ENCODE data around the gene MAN2B1. TPM values are rescaled to one million over a fixed set of nuclear protein-coding genes. Genes with fewer than 3 reads are reported as not detected.
A peak's percentile ranks its signal among the peaks of the same experiment; 100 is the strongest.
"Not testable (repeated sequence)": the region's sequence is repeated elsewhere in the genome, so short reads cannot be mapped to it uniquely, and the experiment has no call there.

MAN2B1 gene
- polyA plus RNA-seq, 3 donors: 31.3 to 41.3 (median 37.8) TPM

DNA sequence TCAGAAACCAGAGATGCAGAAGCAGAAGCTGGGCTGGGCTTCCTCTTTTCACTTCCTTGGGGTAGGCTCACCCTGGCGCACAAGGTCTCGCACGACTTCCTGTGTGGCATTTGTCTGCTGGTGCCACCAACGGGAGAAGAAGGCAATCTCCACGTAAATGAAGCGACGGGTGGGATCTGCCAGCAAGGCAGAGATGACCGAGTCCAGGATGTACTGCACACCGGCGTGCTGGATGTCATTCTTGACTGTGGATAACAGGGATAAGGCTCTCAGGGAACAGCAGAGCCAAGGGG lies 1.3 kb downstream of the MAN2B1 start:
- no peak for DNase-seq

DNA sequence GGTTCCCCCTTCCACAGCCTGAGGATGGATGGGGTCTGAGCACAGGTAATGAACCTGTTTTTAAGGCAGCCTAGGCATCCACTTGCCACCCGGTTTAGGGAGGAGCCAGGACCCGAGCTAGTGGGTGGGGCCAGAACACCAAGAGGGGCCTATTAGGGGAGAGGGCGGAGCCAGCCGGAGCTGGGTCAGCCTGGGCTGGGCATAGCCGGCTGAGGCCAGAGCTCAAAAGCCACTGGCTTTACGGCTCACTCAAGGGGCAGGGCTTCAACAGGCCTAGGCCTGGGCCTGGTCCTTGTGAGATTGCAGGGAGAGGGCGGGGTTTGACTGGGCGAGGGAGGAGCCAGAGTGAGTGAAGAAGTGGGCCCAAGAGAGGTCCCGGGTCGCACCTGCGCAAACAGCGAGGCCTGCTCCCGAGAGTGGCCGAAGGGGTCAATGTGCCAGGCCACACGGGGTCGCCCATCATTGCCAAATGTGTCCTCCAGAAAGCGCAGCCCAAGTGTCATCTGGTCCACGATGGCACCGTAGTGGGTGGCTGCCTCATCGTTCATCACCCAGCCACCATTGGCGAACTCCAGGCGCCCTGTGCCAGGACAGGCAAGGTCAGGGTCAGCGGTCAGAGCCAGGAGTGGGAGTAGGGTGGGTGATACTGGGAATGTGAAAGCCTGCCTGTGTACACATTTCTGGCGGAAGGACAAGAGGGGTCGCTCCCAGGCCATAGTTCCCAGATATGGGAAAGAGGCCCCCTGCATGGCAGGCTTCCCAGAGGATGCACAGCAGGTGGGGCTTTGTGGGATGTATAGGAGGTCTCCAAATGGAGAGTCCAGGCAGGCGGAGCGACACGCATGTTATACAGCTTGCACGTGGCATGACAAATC lies 1.9 kb downstream of the MAN2B1 start:
- no peak for DNase-seq

DNA sequence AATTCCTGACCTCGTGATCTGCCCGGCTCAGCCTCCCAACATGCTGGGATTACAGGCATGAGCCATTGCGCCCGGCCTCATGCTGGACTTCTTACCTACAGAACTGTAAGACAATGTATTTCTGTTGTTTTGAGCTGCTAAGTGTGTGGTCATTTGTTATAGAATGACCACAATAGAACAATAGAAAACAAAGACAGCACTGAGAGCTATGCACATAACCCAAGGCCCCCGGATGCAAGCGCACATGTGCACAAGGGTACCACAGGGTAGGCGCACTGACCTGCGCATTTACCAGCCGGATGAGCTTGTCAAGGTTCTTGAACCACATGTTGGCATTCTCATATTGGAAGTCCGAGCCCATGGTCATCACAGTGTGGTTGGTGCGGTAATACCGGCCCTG lies 5.6 kb downstream of the MAN2B1 start:
- DNase-seq: no peak

DNA sequence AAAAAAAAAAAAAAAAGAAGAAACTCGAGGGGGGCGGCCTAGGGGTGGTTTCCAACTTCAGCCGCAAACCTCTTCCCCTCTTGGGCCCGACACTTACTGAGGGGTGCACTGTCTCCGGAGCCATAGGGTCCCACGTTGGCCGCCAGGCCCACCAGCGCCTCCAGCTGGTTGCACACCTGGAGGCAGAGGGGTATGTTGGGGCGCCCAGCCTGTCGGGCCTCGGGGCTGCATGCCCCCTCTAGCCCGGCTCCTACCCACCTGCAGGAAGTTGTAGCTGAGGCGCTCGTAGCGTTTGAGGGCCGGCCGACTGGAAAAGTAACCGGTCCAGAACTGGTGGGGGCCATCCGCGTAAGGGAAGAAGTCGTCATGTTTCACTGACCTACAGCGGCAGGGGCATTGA lies 8.6 kb downstream of the MAN2B1 start:
- no peak for DNase-seq

DNA sequence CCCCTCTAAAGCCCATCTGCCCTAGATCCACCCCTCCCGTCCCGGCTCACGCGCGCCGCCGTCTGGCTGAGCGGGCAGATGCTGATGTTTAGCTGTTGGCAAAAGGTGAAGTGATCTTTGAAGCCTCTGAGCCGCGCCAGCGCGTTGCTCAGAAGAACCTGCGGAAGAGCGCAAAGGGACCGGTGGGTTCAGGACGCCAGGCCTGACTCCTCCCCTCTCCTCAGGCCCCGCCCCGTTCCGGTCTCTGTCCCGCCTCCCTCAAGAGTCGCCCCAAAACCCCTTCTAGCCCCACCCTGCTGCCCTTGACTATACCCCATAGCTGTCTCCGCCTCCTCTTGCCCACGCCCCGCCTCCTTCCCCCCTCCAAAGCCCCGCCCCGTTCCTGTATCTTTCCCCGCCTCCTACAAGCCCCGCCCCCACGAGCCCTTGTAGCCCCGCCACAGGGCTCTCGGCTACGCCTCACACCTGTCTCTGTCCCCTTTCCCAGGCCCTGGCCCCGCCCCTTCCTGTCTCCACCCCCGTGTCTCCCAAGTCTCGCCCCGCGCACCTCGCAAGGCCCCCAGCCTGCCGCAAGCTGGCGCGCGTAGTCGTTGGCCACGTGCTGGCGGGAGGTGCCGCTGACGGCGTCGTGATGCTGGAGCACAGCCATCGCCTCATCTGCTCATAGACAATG lies 9.5 kb downstream of the MAN2B1 start:
- no peak for DNase-seq

DNA sequence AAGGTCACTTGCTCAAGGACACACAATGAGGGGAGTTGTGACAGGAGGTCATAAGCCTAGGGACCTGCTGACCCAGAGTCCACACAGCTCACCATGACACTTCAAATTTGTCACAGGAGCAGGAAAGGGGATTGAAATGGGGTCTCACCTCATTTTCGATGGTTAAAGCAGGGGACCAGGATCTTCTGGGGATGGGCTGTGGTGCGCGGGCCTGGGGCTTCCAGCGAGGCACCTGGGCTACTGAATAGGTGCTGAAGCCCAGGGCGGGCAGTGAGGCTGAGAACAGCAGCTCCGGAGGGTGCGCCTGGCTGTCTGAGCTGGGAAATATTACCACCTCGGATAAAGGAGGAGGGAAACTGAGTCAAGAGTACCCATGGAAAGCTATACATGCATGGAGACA lies 11.0 kb downstream of the MAN2B1 start:
- no peak for DNase-seq

DNA sequence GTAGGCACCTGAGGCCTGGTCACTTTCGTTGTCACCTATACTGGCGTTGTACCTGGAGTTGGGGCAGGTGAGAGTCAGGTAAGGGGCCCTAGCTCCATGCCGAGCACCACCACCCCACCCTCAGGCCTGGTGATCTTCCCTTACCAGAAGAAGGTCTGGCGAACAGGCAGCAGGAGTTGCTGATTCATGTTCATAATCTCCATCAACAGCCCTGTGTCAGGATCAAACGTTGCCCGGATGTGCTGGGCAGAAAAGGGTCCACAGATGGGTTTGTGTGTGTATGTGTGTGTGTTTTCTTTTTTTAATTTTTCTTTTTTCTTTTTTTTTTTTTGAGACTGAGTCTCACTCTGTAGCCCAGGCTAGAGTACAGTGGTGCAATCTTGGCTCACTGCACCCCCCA lies 14.3 kb downstream of the MAN2B1 start:
- no peak for DNase-seq

DNA sequence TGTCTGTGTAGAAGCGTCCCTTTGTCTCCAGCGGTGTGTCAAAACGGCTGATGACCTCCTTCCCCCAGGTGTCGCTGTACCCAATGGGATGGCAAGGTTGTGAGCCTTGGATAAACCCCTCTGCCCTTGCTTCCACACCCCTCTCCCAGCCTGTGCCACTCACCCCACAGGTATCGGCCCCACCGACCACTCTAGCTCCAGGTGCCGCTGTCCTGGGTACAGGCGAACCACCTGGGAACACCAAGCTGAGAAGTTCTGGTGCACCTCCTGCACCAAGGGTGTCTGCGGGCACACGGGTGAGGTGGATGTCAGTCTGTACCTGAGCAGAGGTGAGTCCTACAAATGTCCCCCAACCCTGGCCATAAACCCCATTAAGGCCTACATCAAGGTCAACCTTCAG lies 16.6 kb downstream of the MAN2B1 start:
- no peak for DNase-seq

DNA sequence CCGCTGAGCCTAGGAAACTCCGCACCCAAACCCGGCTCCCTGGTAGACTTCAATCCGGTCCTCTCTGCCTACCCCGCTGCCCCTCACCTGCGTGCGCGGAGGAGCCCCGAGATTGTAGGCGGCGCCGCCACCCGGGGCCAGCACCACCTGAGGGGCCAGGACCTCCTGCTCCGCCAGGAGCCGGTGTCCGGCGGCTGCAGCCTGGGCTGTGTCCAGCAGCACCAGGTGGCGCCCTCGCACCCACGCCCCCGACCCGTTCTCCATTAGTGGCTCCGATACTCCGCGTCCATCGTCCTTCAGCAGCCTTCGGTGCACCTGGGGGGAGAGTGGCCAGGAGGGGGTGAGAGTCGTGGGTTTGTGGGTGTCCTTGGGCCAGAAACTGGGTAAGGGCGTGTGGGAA lies 18.5 kb downstream of the MAN2B1 start:
- DNase-seq: no peak

DNA sequence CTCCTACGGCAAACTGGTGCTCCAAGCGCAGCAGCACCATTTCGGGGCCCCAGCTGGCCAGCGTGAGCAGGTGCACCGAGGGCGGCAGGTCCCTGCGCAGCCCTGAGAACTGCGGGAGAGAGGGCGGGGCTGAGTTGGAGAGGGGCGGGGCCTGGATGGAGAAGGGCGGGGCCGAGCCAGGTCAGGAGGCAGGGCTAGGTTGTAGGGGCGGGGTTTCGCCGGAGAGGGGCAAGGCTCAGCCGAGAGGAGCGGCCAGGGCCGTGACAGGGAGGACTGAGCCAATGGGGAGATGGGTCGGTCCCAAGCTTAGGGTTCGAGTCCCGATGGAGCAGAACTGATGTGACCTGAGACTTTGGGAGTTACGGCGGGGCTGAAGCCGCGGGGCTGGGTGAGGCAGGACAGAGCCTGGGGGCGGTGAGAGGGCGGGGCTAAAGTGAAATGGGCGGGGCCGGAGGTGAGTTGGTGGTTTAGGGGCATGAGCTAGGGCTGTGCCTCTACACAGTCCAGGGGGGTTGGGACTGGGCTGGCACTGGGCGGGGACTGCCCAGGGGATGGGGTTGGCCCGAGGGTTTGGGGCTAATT lies 19.0 kb downstream of the MAN2B1 start:
- DNase-seq: peak; percentile 54

DNA sequence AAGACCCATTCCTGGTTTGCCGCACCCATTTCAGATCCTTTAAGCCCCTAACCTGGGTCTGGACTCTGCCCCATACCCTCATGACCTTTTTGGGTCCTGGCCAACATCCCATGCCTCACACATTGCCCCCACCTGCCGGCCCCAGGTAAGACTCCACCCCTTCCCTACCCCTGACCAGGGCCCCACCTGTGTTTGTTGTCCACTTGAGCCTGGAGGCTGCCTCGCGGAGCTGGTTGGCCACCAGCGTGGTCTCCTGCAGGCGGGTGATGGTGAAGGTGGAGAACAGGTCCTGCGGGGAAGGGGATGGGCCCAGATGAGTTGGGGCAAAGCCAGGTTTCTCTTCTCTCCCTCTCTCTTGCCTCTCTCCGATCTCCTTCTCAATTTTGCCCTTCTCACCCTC lies 19.5 kb downstream of the MAN2B1 start:
- no peak for DNase-seq

DNA sequence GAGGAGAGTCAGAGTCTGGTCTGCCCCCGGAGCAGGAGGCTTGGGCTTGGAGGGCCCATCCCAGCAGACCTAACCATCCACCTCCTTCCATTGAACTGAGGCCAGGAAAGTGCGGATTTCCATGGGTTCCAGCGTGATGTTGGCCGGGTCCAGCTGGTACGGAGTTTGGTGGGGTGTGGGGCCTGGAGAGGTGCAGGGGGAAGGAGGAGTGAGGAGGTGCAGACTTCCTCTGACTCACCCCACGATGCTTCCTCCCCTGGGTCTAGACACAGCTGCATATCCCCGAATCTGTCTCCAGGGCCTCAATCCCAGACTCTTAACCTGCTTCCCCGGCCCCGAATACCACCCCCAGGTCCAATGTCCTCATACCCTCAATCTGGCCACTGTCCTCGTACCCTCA lies 20.0 kb downstream of the MAN2B1 start:
- no peak for DNase-seq

DNA sequence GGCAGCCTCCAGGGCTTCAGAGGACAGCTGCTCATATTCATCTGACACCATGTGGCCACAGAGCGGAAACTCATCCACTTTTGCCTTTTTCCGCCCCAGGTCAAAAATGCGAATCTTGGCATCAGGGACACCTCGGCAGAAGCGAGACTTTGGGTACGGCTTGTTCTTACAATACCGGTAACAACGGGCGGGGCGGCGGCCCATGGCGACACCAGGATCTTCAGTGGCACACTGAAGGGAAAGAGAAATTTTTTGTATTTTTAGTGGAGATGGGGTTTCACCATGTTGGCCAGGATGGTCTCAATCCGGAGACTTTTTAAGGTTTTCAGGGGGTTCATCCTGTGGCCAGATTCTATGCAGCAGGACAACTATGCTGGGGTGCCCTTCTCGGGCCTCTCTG lies 22.8 kb downstream of the MAN2B1 start:
- not testable (repeated sequence) for DNase-seq

DNA sequence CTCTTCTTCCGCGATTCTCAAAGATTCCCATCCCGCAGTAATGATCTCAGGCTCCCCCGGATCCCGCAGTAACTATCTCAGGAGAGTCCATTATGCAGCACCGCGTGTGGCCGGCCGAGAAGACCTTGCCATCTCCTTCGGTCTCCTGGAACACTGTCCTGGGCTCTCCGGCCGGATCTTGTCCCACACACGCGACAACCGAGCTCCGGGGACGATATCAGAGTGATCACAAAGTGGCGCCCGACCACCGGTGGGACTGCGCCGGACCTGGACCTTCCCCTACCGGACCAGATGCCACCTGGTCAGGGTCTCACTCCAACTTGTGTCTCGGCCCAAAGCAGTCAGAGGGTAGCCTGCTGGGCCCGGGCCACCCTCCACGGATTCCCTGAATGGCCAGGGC lies 24.0 kb downstream of the MAN2B1 start:
- no peak for DNase-seq

DNA sequence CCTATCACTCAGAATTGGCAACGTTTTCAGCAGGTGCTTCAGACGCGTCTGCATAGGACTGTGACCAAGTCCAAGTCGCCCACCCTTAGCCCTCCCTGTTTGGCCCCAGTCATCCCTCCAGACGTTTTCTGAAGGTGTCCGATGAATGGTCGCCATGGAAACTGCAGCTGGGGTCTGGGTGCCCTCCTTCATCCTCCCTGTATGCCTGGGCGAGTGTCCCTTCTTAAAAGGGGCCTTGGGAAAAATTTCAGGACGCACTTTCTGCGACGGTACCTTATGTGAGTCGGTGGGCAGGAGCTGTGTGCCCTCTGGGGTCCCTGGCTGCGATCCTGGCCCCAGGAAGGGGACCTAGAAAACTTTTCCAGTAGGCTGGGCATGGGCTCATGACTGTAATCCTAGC lies 25.1 kb downstream of the MAN2B1 start:
- DNase-seq: no peak

DNA sequence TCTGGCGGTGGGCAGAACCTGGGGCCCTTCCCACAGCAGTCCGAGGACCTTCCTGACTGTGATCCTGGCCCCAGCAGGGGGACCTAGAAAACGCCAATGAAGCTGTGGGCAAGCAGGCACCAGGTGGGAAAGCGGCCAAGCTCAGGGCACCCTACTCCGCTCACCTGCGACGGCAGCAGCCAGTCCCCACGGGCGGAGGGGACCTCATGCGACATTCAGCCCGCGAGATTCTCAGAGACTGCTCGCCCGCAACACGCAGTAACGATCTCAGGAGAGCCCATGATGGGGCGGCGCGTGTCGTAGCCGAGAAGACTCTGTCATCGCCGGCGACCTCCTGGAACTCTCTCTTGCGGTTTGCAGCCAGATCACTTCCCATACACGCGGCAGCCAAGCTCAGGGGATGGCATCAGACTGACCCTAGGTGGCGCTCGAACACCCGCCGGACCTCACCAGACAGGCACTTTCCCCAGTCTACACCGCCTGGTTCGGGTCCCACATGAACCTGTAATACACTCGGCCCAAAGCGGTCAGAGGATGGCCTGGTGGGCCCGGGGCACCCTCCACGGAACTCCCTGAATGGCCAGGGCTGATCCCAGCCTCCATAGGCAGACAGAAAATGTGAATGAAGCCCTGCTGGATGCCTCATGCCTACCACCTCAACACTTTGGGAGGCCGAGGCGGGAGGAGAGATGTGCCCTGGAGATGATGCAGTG lies 26.5 kb downstream of the MAN2B1 start:
- DNase-seq: peak; percentile 79

DNA sequence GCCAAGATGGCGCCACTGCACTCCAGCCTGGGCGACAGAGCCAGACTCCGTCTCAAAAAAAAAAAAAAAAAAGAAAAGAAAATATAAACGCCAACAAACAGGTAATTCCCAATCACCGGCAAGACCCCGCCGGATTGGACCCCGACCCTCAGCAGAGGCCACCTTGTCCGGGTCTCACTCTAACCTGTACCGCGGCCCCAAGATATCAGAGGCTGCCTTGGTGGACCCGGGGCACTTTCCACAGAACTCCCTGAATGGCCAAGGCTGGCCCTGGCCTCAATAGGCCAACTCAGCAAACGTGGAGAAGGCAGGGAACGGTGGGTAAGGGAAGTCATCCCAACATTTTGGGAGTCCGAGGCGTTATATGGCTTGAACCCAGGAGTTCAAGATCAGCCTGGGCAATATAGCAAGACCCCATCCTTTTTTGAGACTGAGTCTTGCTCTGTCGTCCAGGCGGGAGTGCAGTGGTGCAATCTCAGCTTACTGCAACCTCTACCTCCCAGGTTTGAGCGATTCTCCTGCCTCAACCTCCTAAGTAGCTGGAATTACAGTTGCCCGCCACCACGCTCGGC lies 27.8 kb downstream of the MAN2B1 start:
- no peak for DNase-seq

DNA sequence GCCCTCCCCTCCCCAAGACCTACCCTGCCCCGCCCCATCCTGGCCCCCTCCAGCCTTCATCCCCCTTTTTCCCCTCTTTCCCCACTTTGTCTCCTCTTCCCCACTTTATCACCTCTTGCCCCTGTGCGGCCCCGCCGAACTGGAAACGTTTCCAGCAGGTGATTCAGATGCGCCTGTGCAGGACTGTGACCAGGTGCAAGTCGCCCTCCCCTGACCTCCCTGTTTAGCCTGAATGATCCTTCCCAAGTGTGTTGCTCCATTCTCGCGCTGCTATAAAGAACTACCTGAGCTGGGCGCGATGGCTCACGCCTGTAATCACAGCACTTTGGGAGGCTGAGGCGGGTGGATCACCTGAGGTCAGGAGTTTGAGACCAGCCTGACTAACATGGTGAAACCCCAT lies 29.9 kb downstream of the MAN2B1 start:
- DNase-seq: no peak

DNA sequence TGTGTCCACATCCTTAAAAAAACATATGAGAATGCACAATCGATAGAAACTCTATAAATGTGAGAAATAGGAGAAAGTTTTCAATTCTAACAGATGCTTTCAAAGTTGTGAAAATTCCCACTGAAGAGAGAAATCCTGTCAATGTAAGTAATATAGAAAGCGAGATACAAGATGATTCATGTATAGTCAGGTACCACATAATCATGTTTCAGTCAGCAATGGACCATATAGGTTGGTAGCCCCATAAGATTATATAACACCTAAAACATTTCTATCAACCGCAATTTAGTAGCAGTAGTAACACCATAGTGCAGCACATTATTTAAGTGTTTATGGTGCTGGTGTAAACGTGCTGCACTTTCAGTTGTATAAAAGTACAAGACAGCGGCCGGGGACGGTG lies 37.3 kb downstream of the MAN2B1 start:
- no peak for DNase-seq

DNA sequence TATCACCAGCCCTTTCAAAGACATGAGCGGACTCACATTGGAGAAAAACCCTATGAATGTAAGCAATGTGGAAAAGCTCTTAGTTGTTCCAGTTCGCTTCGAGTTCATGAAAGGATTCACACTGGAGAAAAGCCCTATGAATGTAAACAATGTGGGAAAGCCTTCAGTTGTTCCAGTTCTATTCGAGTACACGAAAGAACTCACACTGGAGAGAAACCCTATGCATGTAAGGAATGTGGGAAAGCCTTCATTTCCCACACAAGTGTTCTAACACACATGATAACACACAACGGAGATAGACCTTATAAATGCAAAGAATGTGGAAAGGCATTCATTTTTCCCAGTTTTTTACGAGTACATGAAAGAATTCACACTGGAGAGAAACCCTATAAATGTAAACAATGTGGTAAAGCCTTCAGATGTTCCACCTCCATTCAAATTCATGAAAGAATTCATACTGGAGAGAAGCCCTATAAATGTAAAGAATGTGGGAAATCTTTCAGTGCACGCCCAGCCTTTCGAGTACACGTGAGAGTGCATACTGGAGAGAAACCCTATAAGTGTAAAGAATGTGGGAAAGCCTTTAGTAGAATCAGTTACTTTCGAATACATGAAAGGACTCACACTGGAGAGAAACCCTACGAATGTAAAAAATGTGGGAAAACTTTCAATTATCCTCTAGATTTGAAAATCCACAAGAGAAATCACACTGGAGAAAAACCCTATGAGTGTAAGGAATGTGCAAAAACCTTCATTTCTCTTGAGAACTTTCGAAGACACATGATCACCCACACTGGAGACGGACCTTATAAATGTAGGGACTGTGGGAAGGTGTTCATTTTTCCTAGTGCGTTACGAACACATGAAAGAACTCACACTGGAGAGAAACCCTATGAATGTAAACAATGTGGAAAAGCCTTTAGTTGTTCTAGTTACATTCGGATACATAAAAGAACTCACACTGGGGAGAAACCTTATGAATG lies 38.2 kb downstream of the MAN2B1 start:
- no peak for DNase-seq

DNA sequence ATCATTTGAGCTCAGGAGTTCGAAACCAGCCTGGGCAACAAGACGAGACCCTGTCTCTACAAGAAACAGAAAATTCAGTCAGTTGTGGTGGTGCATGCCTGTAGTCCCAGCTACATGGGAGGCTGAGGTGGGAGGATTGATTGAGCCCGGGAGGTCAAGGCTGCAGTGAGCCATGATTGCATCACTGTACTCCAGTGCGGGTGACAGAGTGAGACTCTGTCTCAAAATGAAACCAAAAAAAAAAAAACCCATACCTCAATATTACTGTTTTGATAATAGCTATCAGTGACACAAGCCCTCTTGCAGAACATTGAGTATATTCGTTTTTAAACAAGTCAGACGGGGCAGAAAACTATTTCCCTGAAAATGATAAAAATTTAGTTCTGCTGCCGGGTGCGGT lies 39.6 kb downstream of the MAN2B1 start:
- DNase-seq: no peak
